Psoas muscle (tissue), 8 donors: ENCODE measurements around the gene ASB14. TPM values are rescaled to one million over a fixed set of nuclear protein-coding genes. Genes with fewer than 3 reads are reported as not detected.
A peak's percentile ranks its signal among the peaks of the same experiment; 100 is the strongest.

Experiments
- ATAC-seq, 4 donors: fragments of 200-7000 bp; cut with Tn5 transposase; one replicate each; pipeline ENCODE4 v1.9.1; 2020; ENCODE audit warnings: moderate library complexity in 3 of 4, mild to moderate bottlenecking in 2 of 4
- DNase-seq, 2 donors: peaks; one replicate each; pipeline ENCODE4 v3.0.0-alpha.2; 2020
- H3K27ac ChIP-seq: fragments of 200-600 bp; one replicate; pipeline ENCODE4 v1.8.0; 2022
- H3K27me3 ChIP-seq, 3 donors: fragments of 200-600 bp in 1 of 3; one replicate each; pipeline versions ENCODE4 v1.6.1 to v1.8.0; 2013 to 2022; ENCODE audit warnings: low read length in 2 of 3, mild to moderate bottlenecking in 2 of 3, moderate library complexity in 1 of 3; ENCODE audit not compliant: insufficient read depth in 3 of 3
- H3K36me3 ChIP-seq, 2 donors: fragments of 200-600 bp in 1 of 2; one replicate each; pipeline versions ENCODE4 v1.6.1 to v1.8.0; 2013 to 2022; ENCODE audit warnings: low read depth in 1 of 2, mild to moderate bottlenecking in 1 of 2, moderate library complexity in 1 of 2; ENCODE audit not compliant: insufficient read depth in 1 of 2
- H3K4me1 ChIP-seq: fragments of 200-600 bp; one replicate; pipeline ENCODE4 v1.8.0; 2022
- H3K4me3 ChIP-seq: fragments of 200-600 bp; one replicate; pipeline ENCODE4 v1.8.0; 2022; ENCODE audit warnings: mild to moderate bottlenecking
- H3K9me3 ChIP-seq: fragments of 200-600 bp; one replicate; pipeline ENCODE4 v1.8.0; 2022
- CTCF ChIP-seq: fragments of 200-600 bp; IDR thresholded peaks from one replicate; pipeline ENCODE4 v1.8.0; 2022; ENCODE audit warnings: antibody characterized with exemption
- WGBS, 3 donors: extraction: QIAGEN DNeasy Blood & Tissue Kit; methylation state at CpG; one replicate each; pipeline versions ENCODE4 v1.1.6 to v1.1.7; 2013; 5-methylcytosine and 5-hydroxymethylcytosine counted together
- intact Hi-C, 2 donors: fragments of 100-400 bp; cut with DNase I; formaldehyde crosslinking; loops; one replicate each; pipeline versions ENCODE4 v1.11.0 to v1.14.2; 2022
- polyA plus RNA-seq, 3 donors: library from polyadenylated mRNA; stranded (reverse); fragments of 200-250 nt; gene quantifications; one replicate each; pipeline ENCODE4 v1.2.3, GENCODE V29; 2013
- total RNA-seq, 4 donors: library from RNA; stranded (reverse); fragmentation: NEBNext Ultra II Directional in 2 of 4; extraction: Animal tissue kit (Norgen Biotek cat#: 25700) in 2 of 4; gene quantifications; one replicate each; pipeline versions ENCODE4 v1.2.1 to v1.2.4, GENCODE V29; 2021 to 2023
- donor health status: healthy with polysubstance abuse.
- donor health status: DM: no; HTN: no; CAD: no; lungs with moderate emphysema.
- donor health status: Bipolar disorder and iron deficiency.
- donor health status: healthy.
- donor health status: DM: yes; HTN: yes; CAD: no.
- donor health status: DM: no; HTN: no; CAD: no.
- donor health status: DM: no; HTN: no; CAD: no.
- donor health status: DM: yes; HTN: yes; CAD: no.

Gene ASB14
- total and polyA plus RNA-seq, 7 donors, result 0.05 to 10.2 (median 2.6) TPM

GRCh38 chr3:57261119-57261518, 31.4 kb downstream of the ASB14 start:
- Histone ChIP-seq H3K27ac (no peak overlapping the region), H3K4me1 (peaks cover 14% of the 10 kb centered on the region), H3K27me3 (no peaks in the 10 kb centered on the region), H3K36me3 (peaks cover 3 to 80% of the 10 kb centered on the region in 2 donors), H3K4me3 (no peak overlapping the region), H3K9me3 (no peaks in the 10 kb centered on the region)
- DNase-seq (no peak), ATAC-seq (no peak)
- intact Hi-C loops, result no loop called here
- no peak for TF ChIP-seq CTCF
- WGBS, 3 donors, result 85 to 96% (median 92%) methylated on average over 4 of the region's 4 CpGs

- no peak overlapping the region for H3K4me3 ChIP-seq
- peaks cover 5 to 63% of the 10 kb centered on the region in 2 donors for H3K36me3 ChIP-seq
- H3K4me1 ChIP-seq, result peaks cover 29% of the 10 kb centered on the region
- intact Hi-C loops, result no loop called here
- ATAC-seq (no peak), DNase-seq (no peak)
- TF ChIP-seq CTCF, result no peak
- H3K9me3 ChIP-seq, result no peaks in the 10 kb centered on the region
- no peaks in the 10 kb centered on the region for H3K27me3 ChIP-seq
- H3K27ac ChIP-seq, result peak overlapping the region; percentile 79
Observed at GRCh38 chr3:57257678-57258077, 34.8 kb downstream of the ASB14 start.

- intact Hi-C loops, result no loop called here
- H3K4me1 ChIP-seq, result peaks cover 36% of the 10 kb centered on the region
- H3K27ac ChIP-seq, result peak overlapping the region; percentile 79
- DNase-seq, result peak in 1 of 2 donors; percentile 65
- H3K4me3 ChIP-seq, result no peak overlapping the region
- H3K9me3 ChIP-seq, result no peaks in the 10 kb centered on the region
- peaks cover 5 to 59% of the 10 kb centered on the region in 2 donors for H3K36me3 ChIP-seq
- WGBS, 3 donors, result 26 to 52% (median 38%) methylated on average over 3 of the region's 3 CpGs
- peak; percentile 88 to 93 (median 92) for ATAC-seq
- TF ChIP-seq CTCF, result no peak
- no peaks in the 10 kb centered on the region for H3K27me3 ChIP-seq
Observed at GRCh38 chr3:57256844-57257243, 35.6 kb downstream of the ASB14 start.

- Histone ChIP-seq H3K27me3 (no peaks in the 10 kb centered on the region), H3K27ac (peak overlapping the region; percentile 79), H3K36me3 (peaks cover 5 to 54% of the 10 kb centered on the region in 2 donors), H3K4me3 (no peak overlapping the region), H3K4me1 (peaks cover 36% of the 10 kb centered on the region), H3K9me3 (no peaks in the 10 kb centered on the region)
- intact Hi-C loops, result no loop called here
- WGBS, 3 donors, result 22 to 29% (median 25%) methylated on average over 1 of the region's 1 CpG
- DNase-seq, result no peak
- peak; percentile 86 to 92 (median 90) for ATAC-seq
- no peak for TF ChIP-seq CTCF
Observed at GRCh38 chr3:57252404-57252803, 40.1 kb downstream of the ASB14 start.

GRCh38 chr3:57244946-57245345, 47.5 kb downstream of the ASB14 start:
- TF ChIP-seq CTCF, result no peak
- Histone ChIP-seq H3K36me3 (peaks cover 12 to 99% of the 10 kb centered on the region in 2 donors), H3K4me1 (no peaks in the 10 kb centered on the region), H3K4me3 (no peak overlapping the region), H3K27me3 (no peaks in the 10 kb centered on the region), H3K9me3 (no peaks in the 10 kb centered on the region), H3K27ac (no peak overlapping the region)
- WGBS, 3 donors, result 89 to 91% (median 90%) methylated on average over 2 of the region's 2 CpGs
- intact Hi-C loops, result no loop called here
- no peak for ATAC-seq
- DNase-seq, result no peak
